ENCODE data around the gene PREPL. TPM values are rescaled to one million over a fixed set of nuclear protein-coding genes. Genes with fewer than 3 reads are reported as not detected.
A peak's percentile ranks its signal among the peaks of the same experiment; 100 is the strongest.
"Not testable (repeated sequence)": the region's sequence is repeated elsewhere in the genome, so short reads cannot be mapped to it uniquely, and the experiment has no call there.

Gene PREPL
- total RNA-seq, 1 donor = 44.9 TPM

- DNase-seq (ENCODE audit: insufficient read length, low spot score, missing footprints) = no peak
- peak; percentile 68 for TF ChIP-seq CTCF (IDR thresholded peaks at IDR 0.05; ENCODE audit: extremely low read depth, low read depth, low read length)
- Histone ChIP-seq H3K4me3 (ENCODE audit: insufficient read depth, low read length) (no peak overlapping the region), H3K36me3 (ENCODE audit: insufficient read depth, low read length) (no peaks in the 10 kb centered on the region), H3K4me1 (ENCODE audit: insufficient read depth, low read length) (no peaks in the 10 kb centered on the region), H2AFZ (ENCODE audit: low read length) (no peak overlapping the region), H4K20me1 (ENCODE audit: insufficient read depth, low read length) (peaks cover 4% of the 10 kb centered on the region), H3K27me3 (ENCODE audit: insufficient read depth, low read length) (no peaks in the 10 kb centered on the region), H3K9me3 (ENCODE audit: low read depth, low read length) (no peaks in the 10 kb centered on the region), H3K79me2 (ENCODE audit: insufficient read depth, low read length) (no peaks in the 10 kb centered on the region), H3K4me2 (ENCODE audit: insufficient read depth, low read length) (no peak overlapping the region), H3K27ac (ENCODE audit: low read depth, low read length) (no peak overlapping the region)
These were observed 31.1 kb upstream of the PREPL start for GRCh38 chr2:44392338-44392943.

GRCh38 chr2:44389895-44390294, 28.6 kb upstream of the PREPL start:
- no peaks in the 10 kb centered on the region for H3K9me3 ChIP-seq (ENCODE audit: low read depth, low read length)
- H3K27me3 ChIP-seq (ENCODE audit: insufficient read depth, low read length) = no peaks in the 10 kb centered on the region
- peak; percentile 53 for TF ChIP-seq CTCF (IDR thresholded peaks at IDR 0.05; ENCODE audit: extremely low read depth, low read depth, low read length)
- DNase-seq (ENCODE audit: insufficient read length, low spot score, missing footprints) = no peak
- H3K36me3 ChIP-seq (ENCODE audit: insufficient read depth, low read length) = no peaks in the 10 kb centered on the region
- no peaks in the 10 kb centered on the region for H3K79me2 ChIP-seq (ENCODE audit: insufficient read depth, low read length)
- no peaks in the 10 kb centered on the region for H3K4me1 ChIP-seq (ENCODE audit: insufficient read depth, low read length)
- H3K27ac ChIP-seq (ENCODE audit: low read depth, low read length) = no peak overlapping the region
- no peak overlapping the region for H3K4me2 ChIP-seq (ENCODE audit: insufficient read depth, low read length)
- H2AFZ ChIP-seq (ENCODE audit: low read length) = no peak overlapping the region
- H4K20me1 ChIP-seq (ENCODE audit: insufficient read depth, low read length) = peaks cover 6% of the 10 kb centered on the region
- H3K4me3 ChIP-seq (ENCODE audit: insufficient read depth, low read length) = no peak overlapping the region

GRCh38 chr2:44388877-44389276, 27.6 kb upstream of the PREPL start:
- no peaks in the 10 kb centered on the region for H3K79me2 ChIP-seq (ENCODE audit: insufficient read depth, low read length)
- DNase-seq (ENCODE audit: insufficient read length, low spot score, missing footprints) = no peak
- H3K4me2 ChIP-seq (ENCODE audit: insufficient read depth, low read length) = no peak overlapping the region
- H2AFZ ChIP-seq (ENCODE audit: low read length) = no peak overlapping the region
- no peaks in the 10 kb centered on the region for H3K9me3 ChIP-seq (ENCODE audit: low read depth, low read length)
- H3K27me3 ChIP-seq (ENCODE audit: insufficient read depth, low read length) = no peaks in the 10 kb centered on the region
- TF ChIP-seq CTCF (IDR thresholded peaks at IDR 0.05; ENCODE audit: extremely low read depth, low read depth, low read length) = no peak
- H3K27ac ChIP-seq (ENCODE audit: low read depth, low read length) = no peak overlapping the region
- H3K4me1 ChIP-seq (ENCODE audit: insufficient read depth, low read length) = no peaks in the 10 kb centered on the region
- no peaks in the 10 kb centered on the region for H3K36me3 ChIP-seq (ENCODE audit: insufficient read depth, low read length)
- no peak overlapping the region for H3K4me3 ChIP-seq (ENCODE audit: insufficient read depth, low read length)
- peaks cover 6% of the 10 kb centered on the region for H4K20me1 ChIP-seq (ENCODE audit: insufficient read depth, low read length)

- H3K4me1 ChIP-seq (ENCODE audit: insufficient read depth, low read length); H3K9me3 ChIP-seq (ENCODE audit: low read depth, low read length); H3K27me3 ChIP-seq (ENCODE audit: insufficient read depth, low read length); DNase-seq (ENCODE audit: insufficient read length, low spot score, missing footprints); H3K27ac ChIP-seq (ENCODE audit: low read depth, low read length); H3K36me3 ChIP-seq (ENCODE audit: insufficient read depth, low read length); H4K20me1 ChIP-seq (ENCODE audit: insufficient read depth, low read length); H3K4me2 ChIP-seq (ENCODE audit: insufficient read depth, low read length); H3K79me2 ChIP-seq (ENCODE audit: insufficient read depth, low read length); H2AFZ ChIP-seq (ENCODE audit: low read length); H3K4me3 ChIP-seq (ENCODE audit: insufficient read depth, low read length): not testable (repeated sequence)
These were observed 23.9 kb upstream of the PREPL start for GRCh38 chr2:44385226-44385625.

Measured in osteoblast (primary cell).